ENCODE measurements around the gene SPATA20.

- TF ChIP-seq EZH2 (IDR thresholded peaks at IDR 0.05; ENCODE audit: insufficient read depth, poor library complexity, severe bottlenecking), result no peak
- TF ChIP-seq EZH2phosphoT487 (IDR thresholded peaks at IDR 0.05; ENCODE audit: insufficient read depth, low read depth), result no peak
Measured at GRCh38 chr17:50561746-50562141, 14.8 kb downstream of the SPATA20 start.
